Fibroblast of the aortic adventitia (primary cell): ENCODE data around the gene ARHGEF19. TPM values are rescaled to one million over a fixed set of nuclear protein-coding genes. Genes with fewer than 3 reads are reported as not detected.
"Not testable (repeated sequence)": the region's sequence is repeated elsewhere in the genome, so short reads cannot be mapped to it uniquely, and the experiment has no call there.

ENCODE experiments used
- DNase-seq: peaks from one replicate; pipeline ENCODE4 v3.0.0-alpha.2; 2010; ENCODE audit warnings: low read depth
- H3K4me3 ChIP-seq: 2 replicates; pipeline ENCODE4 v1.5.1; 2011; ENCODE audit warnings: low read depth, mild to moderate bottlenecking, control low read depth, low read length, moderate library complexity
- CTCF ChIP-seq: IDR thresholded peaks from 2 replicates; pipeline ENCODE4 v1.5.1; 2011; ENCODE audit warnings: mild to moderate bottlenecking, low read length, control low read depth, inconsistent platforms; ENCODE audit not compliant: insufficient read depth
- total RNA-seq: library from RNA; depleted of rRNA; stranded (reverse); fragments of >200 nt; gene quantifications from 2 replicates; pipeline ENCODE4 v1.2.3, GENCODE V29; 2012; ENCODE audit warnings: low replicate concordance

The ARHGEF19 gene
- total RNA-seq, 1 donor, result 2.8 TPM

- DNase-seq, result no peak
- H3K4me3 ChIP-seq, result peak overlapping the region; percentile 44
These were observed 44.9 kb downstream of the ARHGEF19 start for GRCh38 chr1:16167331-16168143.

GRCh38 chr1:16166117-16166516 is 46.3 kb downstream of the ARHGEF19 start:
- TF ChIP-seq CTCF, result no peak
- no peak for DNase-seq
- no peak overlapping the region for H3K4me3 ChIP-seq

More at GRCh38 chr1:16167331-16168143, 44.9 kb downstream of the ARHGEF19 start:
- TF ChIP-seq CTCF, result no peak

- TF ChIP-seq CTCF, result no peak
- DNase-seq, result no peak
- no peak overlapping the region for H3K4me3 ChIP-seq
These were observed 46.9 kb downstream of the ARHGEF19 start for GRCh38 chr1:16165548-16165947.

GRCh38 chr1:16165073-16165364 is 47.4 kb downstream of the ARHGEF19 start:
- no peak overlapping the region for H3K4me3 ChIP-seq
- no peak for TF ChIP-seq CTCF
- no peak for DNase-seq

- DNase-seq, result peak; percentile 93
- TF ChIP-seq CTCF, result no peak
- H3K4me3 ChIP-seq, result no peak overlapping the region
These were observed 48.0 kb downstream of the ARHGEF19 start for GRCh38 chr1:16164213-16165072.

GRCh38 chr1:16163608-16164212 is 48.7 kb downstream of the ARHGEF19 start:
- H3K4me3 ChIP-seq, result not testable (repeated sequence)

GRCh38 chr1:16162163-16162822 is 50.2 kb downstream of the ARHGEF19 start:
- no peak for TF ChIP-seq CTCF
- no peak for DNase-seq
- H3K4me3 ChIP-seq, result no peak overlapping the region

More at GRCh38 chr1:16163608-16164212, 48.7 kb downstream of the ARHGEF19 start:
- not testable (repeated sequence) for DNase-seq
